PC-3 (cell line): ENCODE results near the gene TFEB. TPM values are rescaled to one million over a fixed set of nuclear protein-coding genes. Genes with fewer than 3 reads are reported as not detected.

Experiments used
- ATAC-seq: fragments of 200-7000 bp; cut with Tn5 transposase; 2 replicates; pipeline ENCODE4 v1.9.1; 2020; ENCODE audit warnings: mild to moderate bottlenecking, moderate library complexity
- BruUV-seq: library from RNA; stranded (reverse); fragments of 400-500 nt; replicated peaks from 2 replicates; lab custom pipeline; 2021; lab: Mats Ljungman, UMichigan
- CTCF ChIA-PET: fragments of 300-600 bp; sonication (Branson Sonifier 250); formaldehyde crosslinking; loops from one replicate; lab custom pipeline; 2022; ENCODE audit warnings: antibody characterized with exemption; lab: Charles Lee
- POLR2A ChIA-PET: fragments of 300-600 bp; sonication (Branson Sonifier 250); formaldehyde crosslinking; loops from one replicate; lab custom pipeline; 2022; ENCODE audit warnings: antibody characterized with exemption; ENCODE audit not compliant: unreplicated experiment; lab: Charles Lee
- DNase-seq: peaks from one replicate; pipeline ENCODE4 v3.0.0-alpha.2; 2015
- H2AFZ ChIP-seq: fragments of 300-600 bp; sonication (generic); 2 replicates; pipeline ENCODE4 v1.6.0; 2016; ENCODE audit warnings: antibody characterized with exemption, low read length
- H3F3A ChIP-seq: fragments of 300-600 bp; sonication (generic); one replicate; pipeline ENCODE4 v1.6.0; 2017; ENCODE audit warnings: antibody characterized with exemption, low read length, control low read depth, mild to moderate bottlenecking; ENCODE audit not compliant: unreplicated experiment
- H3K27ac ChIP-seq: fragments of 300-600 bp; sonication (generic); 2 replicates; pipeline ENCODE4 v1.5.1; 2016; ENCODE audit warnings: mild to moderate bottlenecking, low read length
- H3K27me3 ChIP-seq: fragments of 300-600 bp; sonication (generic); 2 replicates; pipeline ENCODE4 v1.6.1; 2016; ENCODE audit warnings: low read length, mixed read lengths
- H3K36me3 ChIP-seq: fragments of 300-600 bp; sonication (generic); 2 replicates; pipeline ENCODE4 v1.6.1; 2016; ENCODE audit warnings: low read depth, mixed run types, low read length, mixed read lengths
- H3K4me1 ChIP-seq: fragments of 300-600 bp; sonication (generic); 2 replicates; pipeline ENCODE4 v1.5.1; 2016; ENCODE audit warnings: low read length; ENCODE audit not compliant: insufficient read depth
- H3K4me2 ChIP-seq: fragments of 300-600 bp; sonication (generic); 2 replicates; pipeline ENCODE4 v1.6.0; 2016; ENCODE audit warnings: low read length
- H3K4me3 ChIP-seq: fragments of 300-600 bp; sonication (generic); 2 replicates; pipeline ENCODE4 v1.5.1; 2016; ENCODE audit warnings: mild to moderate bottlenecking, low read length, mixed read lengths
- H3K79me2 ChIP-seq: fragments of 300-600 bp; sonication (generic); 2 replicates; pipeline ENCODE4 v1.6.1; 2017; ENCODE audit warnings: low read length, mixed read lengths
- H3K9ac ChIP-seq: fragments of 300-600 bp; sonication (generic); 2 replicates; pipeline ENCODE4 v1.6.0; 2016; ENCODE audit warnings: mild to moderate bottlenecking, low read length
- H3K9me2 ChIP-seq: fragments of 300-600 bp; sonication (generic); replicated peaks from 2 replicates; pipeline ENCODE4 v1.6.1; 2016; ENCODE audit warnings: mixed run types, low read length, mixed read lengths
- H3K9me3 ChIP-seq: fragments of 300-600 bp; sonication (generic); 2 replicates; pipeline ENCODE4 v1.6.1; 2016; ENCODE audit warnings: low read length, mixed read lengths
- H4K20me1 ChIP-seq: fragments of 300-600 bp; sonication (generic); 2 replicates; pipeline ENCODE4 v1.6.1; 2016; ENCODE audit warnings: low read length, mixed read lengths
- CTCF ChIP-seq: fragments of 300-600 bp; sonication (generic); conservative IDR thresholded peaks from 2 replicates; pipeline ENCODE4 v1.5.1; 2017; ENCODE audit warnings: antibody characterized with exemption, low read depth, mild to moderate bottlenecking, low read length
- EZH2 ChIP-seq: fragments of 300-600 bp; sonication (generic); IDR thresholded peaks from one replicate; pipeline ENCODE4 v1.6.1; 2017; ENCODE audit warnings: antibody characterized with exemption, mild to moderate bottlenecking, low read length; ENCODE audit not compliant: unreplicated experiment
- EZH2phosphoT487 ChIP-seq: fragments of 300-600 bp; sonication (generic); IDR thresholded peaks from 2 replicates; pipeline ENCODE4 v1.6.1; 2018; ENCODE audit warnings: mild to moderate bottlenecking, antibody characterized with exemption, low read length, borderline replicate concordance
- intact Hi-C: fragments of 100-400 bp; cut with micrococcal nuclease; formaldehyde crosslinking; loops from 2 replicates; pipeline ENCODE4 v1.9.0; 2023
- total RNA-seq: library from RNA; depleted of rRNA; stranded (reverse); fragments of >200 nt; gene quantifications from 2 replicates; pipeline ENCODE4 v1.2.3, GENCODE V29; 2014

TFEB gene
- total RNA-seq, 1 experiment from 2014 or later, result 4.2 TPM

DNA sequence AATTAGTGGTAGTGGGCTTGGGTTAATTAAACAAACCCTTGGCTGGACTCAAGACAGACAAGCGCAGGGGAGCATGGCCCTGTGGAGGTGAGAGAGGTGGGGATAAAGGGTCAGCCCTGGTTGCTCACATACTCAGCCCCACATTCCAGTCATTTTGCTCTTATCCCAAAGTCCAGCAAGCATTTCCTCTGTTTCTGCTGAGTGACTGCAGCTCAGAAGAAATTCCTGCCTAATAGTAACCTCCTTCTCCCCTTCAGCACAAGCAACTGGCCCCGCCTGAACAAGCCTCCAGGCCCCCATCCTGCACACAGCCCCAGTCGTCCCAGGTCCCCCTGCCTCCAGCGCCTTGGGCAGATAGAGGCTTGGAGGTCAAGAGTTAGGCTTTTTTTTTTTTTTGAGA is 3.6 kb upstream of the TFEB start:
- no peaks in the 10 kb centered on the region for H3K9me3 ChIP-seq
- no peaks in the 10 kb centered on the region for H3K27me3 ChIP-seq
- TF ChIP-seq EZH2phosphoT487, result no peak
- no peak for TF ChIP-seq EZH2
- TF ChIP-seq CTCF, result no peak
- H3F3A ChIP-seq, result no peaks in the 10 kb centered on the region
- BruUV-seq, result no TSS peak
- no peak overlapping the region for H3K4me2 ChIP-seq
- H3K4me3 ChIP-seq, result no peak overlapping the region
- no peaks in the 10 kb centered on the region for H3K36me3 ChIP-seq
- H3K9ac ChIP-seq, result no peak overlapping the region
- H4K20me1 ChIP-seq, result no peaks in the 10 kb centered on the region
- peaks cover 20% of the 10 kb centered on the region for H3K4me1 ChIP-seq
- H3K27ac ChIP-seq, result no peak overlapping the region
- DNase-seq (no peak), ATAC-seq (no peak)
- no peaks in the 10 kb centered on the region for H3K9me2 ChIP-seq
- intact Hi-C loops, result no loop called here
- ChIA-PET POLR2A (no interaction called here), CTCF (no interaction called here)
- no peak overlapping the region for H2AFZ ChIP-seq
- H3K79me2 ChIP-seq, result no peaks in the 10 kb centered on the region

DNA sequence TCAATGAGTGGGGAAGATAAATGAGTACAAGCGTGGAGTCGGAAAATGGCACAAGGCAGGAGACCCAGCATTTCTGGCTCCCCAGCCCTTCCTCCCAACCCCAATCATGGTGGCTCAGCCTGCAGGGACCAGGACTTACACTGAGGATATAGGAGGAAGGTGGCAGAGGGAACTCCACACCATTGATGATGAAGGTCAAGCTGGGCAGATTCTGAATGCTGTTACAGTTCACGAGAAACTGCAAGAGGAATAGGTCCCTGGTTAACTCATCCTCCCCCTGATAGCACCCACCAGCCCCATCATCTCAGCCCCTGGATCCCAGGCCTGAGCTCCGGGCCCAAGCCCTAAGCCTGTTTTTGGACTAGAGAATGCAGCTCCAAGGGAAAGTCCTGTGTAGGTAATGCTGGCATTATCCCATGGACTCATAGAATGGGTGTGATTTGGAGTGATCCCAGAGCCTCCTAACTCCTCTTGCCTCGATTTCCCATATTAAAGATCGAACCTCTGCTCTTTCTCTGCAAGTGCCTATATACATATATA is 2.3 kb upstream of the TFEB start:
- H3K27ac ChIP-seq, result no peak overlapping the region
- intact Hi-C loops, result no loop called here
- no peaks in the 10 kb centered on the region for H3K27me3 ChIP-seq
- TF ChIP-seq EZH2, result no peak
- no peaks in the 10 kb centered on the region for H4K20me1 ChIP-seq
- POLR2A ChIA-PET, result no interaction called here
- no peak overlapping the region for H3K4me3 ChIP-seq
- no peaks in the 10 kb centered on the region for H3K36me3 ChIP-seq
- CTCF ChIA-PET, result no interaction called here
- no peaks in the 10 kb centered on the region for H3K9me3 ChIP-seq
- ATAC-seq (no peak), DNase-seq (no peak)
- H3F3A ChIP-seq, result no peaks in the 10 kb centered on the region
- no peaks in the 10 kb centered on the region for H3K9me2 ChIP-seq
- no TSS peak for BruUV-seq
- H3K79me2 ChIP-seq, result no peaks in the 10 kb centered on the region
- no peak overlapping the region for H3K9ac ChIP-seq
- peaks cover 28% of the 10 kb centered on the region for H3K4me1 ChIP-seq
- no peak overlapping the region for H2AFZ ChIP-seq
- H3K4me2 ChIP-seq, result no peak overlapping the region

- no TSS peak for BruUV-seq
- POLR2A ChIA-PET, result no interaction called here
These were observed 1.6 kb upstream of the TFEB start for GRCh38 chr6:41736800-41737555.

More at GRCh38 chr6:41736800-41737555, 1.6 kb upstream of the TFEB start:
- H3K4me2 ChIP-seq, result no peak overlapping the region
- TF ChIP-seq EZH2phosphoT487 (no peak), EZH2 (no peak), CTCF (no peak)
- H3K27me3 ChIP-seq, result no peaks in the 10 kb centered on the region
- H3K9ac ChIP-seq, result no peak overlapping the region
- no peaks in the 10 kb centered on the region for H4K20me1 ChIP-seq
- ATAC-seq (no peak), DNase-seq (no peak)
- intact Hi-C loops, result no loop called here
- H3K9me3 ChIP-seq, result no peaks in the 10 kb centered on the region
- H3K9me2 ChIP-seq, result no peaks in the 10 kb centered on the region
- CTCF ChIA-PET, result interaction anchor here (0.5 kb wide), 1 partner anchor 272 kb away, joined by 5 read pairs; no protein-coding TSS in a partner anchor
- no peaks in the 10 kb centered on the region for H3F3A ChIP-seq
- no peak overlapping the region for H2AFZ ChIP-seq
- H3K36me3 ChIP-seq, result no peaks in the 10 kb centered on the region
- no peak overlapping the region for H3K27ac ChIP-seq
- no peaks in the 10 kb centered on the region for H3K79me2 ChIP-seq
- H3K4me1 ChIP-seq, result peaks cover 25% of the 10 kb centered on the region
- H3K4me3 ChIP-seq, result no peak overlapping the region
